Neural progenitor cell (in vitro differentiated cells): ENCODE measurements around the gene MYO1B. TPM values are rescaled to one million over a fixed set of nuclear protein-coding genes. Genes with fewer than 3 reads are reported as not detected.
A peak's percentile ranks its signal among the peaks of the same experiment; 100 is the strongest.

Source experiments
- DNase-seq: peaks from one replicate; pipeline ENCODE4 v3.0.0-alpha.2; 2016; ENCODE audit warnings: low spot score
- H2AFZ ChIP-seq: fragments of 200-600 bp; sonication (generic); replicated peaks from 2 replicates; pipeline ENCODE4 v1.6.1; 2016; ENCODE audit warnings: antibody characterized with exemption
- H3F3A ChIP-seq: fragments of 200-600 bp; sonication (generic); 2 replicates; pipeline ENCODE4 v1.6.1; 2016; ENCODE audit warnings: antibody characterized with exemption, low read depth
- H3K27ac ChIP-seq: fragments of 200-600 bp; sonication (generic); 2 replicates; pipeline ENCODE4 v1.5.1; 2016; ENCODE audit warnings: mild to moderate bottlenecking
- H3K27me3 ChIP-seq: fragments of 200-600 bp; sonication (generic); 2 replicates; pipeline ENCODE4 v1.6.1; 2016; ENCODE audit warnings: mild to moderate bottlenecking, moderate library complexity
- H3K36me3 ChIP-seq: fragments of 200-600 bp; sonication (generic); 2 replicates; pipeline ENCODE4 v1.5.1; 2016
- H3K4me1 ChIP-seq: fragments of 200-600 bp; sonication (generic); 2 replicates; pipeline ENCODE4 v1.6.1; 2016; ENCODE audit warnings: mixed run types
- H3K4me2 ChIP-seq: fragments of 200-600 bp; sonication (generic); 2 replicates; pipeline ENCODE4 v1.6.1; 2016
- H3K4me3 ChIP-seq: fragments of 200-600 bp; sonication (generic); 2 replicates; pipeline ENCODE4 v1.5.1; 2016
- H3K79me2 ChIP-seq: fragments of 200-600 bp; sonication (generic); 2 replicates; pipeline ENCODE4 v1.6.1; 2016; ENCODE audit warnings: low read depth
- H3K9ac ChIP-seq: fragments of 200-600 bp; sonication (generic); 2 replicates; pipeline ENCODE4 v1.6.1; 2016
- H3K9me3 ChIP-seq: fragments of 200-600 bp; sonication (generic); 2 replicates; pipeline ENCODE4 v1.5.1; 2016; ENCODE audit warnings: low read depth
- H4K20me1 ChIP-seq: fragments of 200-600 bp; sonication (generic); 2 replicates; pipeline ENCODE4 v1.6.1; 2016; ENCODE audit warnings: low read depth
- H3K27ac Mint-ChIP-seq: 3 replicates; pipeline ENCODE4 v1.8.0; 2021; ENCODE audit warnings: mixed read lengths
- H3K27me3 Mint-ChIP-seq: 2 replicates; pipeline ENCODE4 v1.8.0; 2022; ENCODE audit warnings: low read depth, mild to moderate bottlenecking, inconsistent platforms, moderate library complexity, mixed read lengths; ENCODE audit not compliant: insufficient read depth
- H3K36me3 Mint-ChIP-seq: 3 replicates; pipeline ENCODE4 v1.8.0; 2021; ENCODE audit warnings: mixed read lengths
- H3K4me1 Mint-ChIP-seq: 3 replicates; pipeline ENCODE4 v1.8.0; 2021; ENCODE audit warnings: mixed read lengths
- H3K4me3 Mint-ChIP-seq: 3 replicates; pipeline ENCODE4 v1.8.0; 2021; ENCODE audit warnings: mild to moderate bottlenecking, moderate library complexity, mixed read lengths
- H3K9me3 Mint-ChIP-seq: 3 replicates; pipeline ENCODE4 v1.8.0; 2020; ENCODE audit warnings: mixed read lengths
- EZH2 ChIP-seq: fragments of 200-600 bp; sonication (generic); IDR thresholded peaks from 2 replicates; pipeline ENCODE4 v1.6.1; 2017; ENCODE audit warnings: antibody characterized with exemption, mild to moderate bottlenecking, moderate library complexity
- EZH2phosphoT487 ChIP-seq: fragments of 200-600 bp; sonication (generic); IDR thresholded peaks from 2 replicates; pipeline ENCODE4 v1.6.1; 2017; ENCODE audit warnings: antibody characterized with exemption
- total RNA-seq: library from RNA; depleted of rRNA; stranded (reverse); fragments of >200 nt; gene quantifications from 2 replicates; pipeline ENCODE4 v1.2.3, GENCODE V29; 2015; ENCODE audit warnings: low replicate concordance
- TF ChIP-seq, protein P1 (sequence below): fragments of 200-600 bp; sonication (generic); IDR thresholded peaks from 2 replicates; pipeline ENCODE4 v1.5.1; 2017; ENCODE audit warnings: antibody characterized with exemption, mild to moderate bottlenecking

Gene MYO1B
- total RNA-seq, 1 donor from 2014 or later, result 88.0 TPM

- Histone ChIP-seq H3K4me1 (peaks cover 7% of the 10 kb centered on the region), H3K27ac (no peak overlapping the region), H3K79me2 (no peaks in the 10 kb centered on the region), H2AFZ (peak overlapping the region; percentile 86), H3K4me2 (no peak overlapping the region), H3K9me3 (no peaks in the 10 kb centered on the region), H3K4me3 (no peak overlapping the region), H3K36me3 (no peaks in the 10 kb centered on the region), H3K27me3 (no peaks in the 10 kb centered on the region), H3F3A (no peaks in the 10 kb centered on the region), H3K9ac (no peak overlapping the region), H4K20me1 (no peaks in the 10 kb centered on the region)
- no peaks in the 10 kb centered on the region for H3K27me3 Mint-ChIP-seq
- peak; percentile 19 for DNase-seq
- peak overlapping the region; percentile 6 for H3K27ac Mint-ChIP-seq
- H3K4me1 Mint-ChIP-seq, result peaks cover 9% of the 10 kb centered on the region
- no peaks in the 10 kb centered on the region for H3K36me3 Mint-ChIP-seq
- no peaks in the 10 kb centered on the region for H3K9me3 Mint-ChIP-seq
- no peak overlapping the region for H3K4me3 Mint-ChIP-seq
- no peak for TF ChIP-seq EZH2
- TF ChIP-seq, protein P1, sequence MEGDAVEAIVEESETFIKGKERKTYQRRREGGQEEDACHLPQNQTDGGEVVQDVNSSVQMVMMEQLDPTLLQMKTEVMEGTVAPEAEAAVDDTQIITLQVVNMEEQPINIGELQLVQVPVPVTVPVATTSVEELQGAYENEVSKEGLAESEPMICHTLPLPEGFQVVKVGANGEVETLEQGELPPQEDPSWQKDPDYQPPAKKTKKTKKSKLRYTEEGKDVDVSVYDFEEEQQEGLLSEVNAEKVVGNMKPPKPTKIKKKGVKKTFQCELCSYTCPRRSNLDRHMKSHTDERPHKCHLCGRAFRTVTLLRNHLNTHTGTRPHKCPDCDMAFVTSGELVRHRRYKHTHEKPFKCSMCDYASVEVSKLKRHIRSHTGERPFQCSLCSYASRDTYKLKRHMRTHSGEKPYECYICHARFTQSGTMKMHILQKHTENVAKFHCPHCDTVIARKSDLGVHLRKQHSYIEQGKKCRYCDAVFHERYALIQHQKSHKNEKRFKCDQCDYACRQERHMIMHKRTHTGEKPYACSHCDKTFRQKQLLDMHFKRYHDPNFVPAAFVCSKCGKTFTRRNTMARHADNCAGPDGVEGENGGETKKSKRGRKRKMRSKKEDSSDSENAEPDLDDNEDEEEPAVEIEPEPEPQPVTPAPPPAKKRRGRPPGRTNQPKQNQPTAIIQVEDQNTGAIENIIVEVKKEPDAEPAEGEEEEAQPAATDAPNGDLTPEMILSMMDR, result peak; percentile 55
Measured at GRCh38 chr2:191231995-191232394, 13.2 kb upstream of the MYO1B start.

- no peak for DNase-seq
- H3K36me3 Mint-ChIP-seq, result no peaks in the 10 kb centered on the region
- H3K9me3 Mint-ChIP-seq, result no peaks in the 10 kb centered on the region
- no peak overlapping the region for H2AFZ ChIP-seq
- no peaks in the 10 kb centered on the region for H3K27me3 Mint-ChIP-seq
- H3K27ac ChIP-seq, result no peak overlapping the region
- no peaks in the 10 kb centered on the region for H3K27me3 ChIP-seq
- H3K79me2 ChIP-seq, result no peaks in the 10 kb centered on the region
- H3K4me3 Mint-ChIP-seq, result no peak overlapping the region
- no peaks in the 10 kb centered on the region for H3K9me3 ChIP-seq
- TF ChIP-seq, protein P1, result no peak
- no peak overlapping the region for H3K27ac Mint-ChIP-seq
- H3F3A ChIP-seq, result no peaks in the 10 kb centered on the region
- no peak overlapping the region for H3K4me3 ChIP-seq
- H3K4me2 ChIP-seq, result no peak overlapping the region
- H3K36me3 ChIP-seq, result no peaks in the 10 kb centered on the region
- H3K9ac ChIP-seq, result no peak overlapping the region
- peaks cover 7% of the 10 kb centered on the region for H3K4me1 ChIP-seq
- no peaks in the 10 kb centered on the region for H4K20me1 ChIP-seq
- peaks cover 9% of the 10 kb centered on the region for H3K4me1 Mint-ChIP-seq
Measured at GRCh38 chr2:191233533-191233932, 11.7 kb upstream of the MYO1B start.

- DNase-seq, result no peak
- Histone ChIP-seq H3K79me2 (no peaks in the 10 kb centered on the region), H3K9ac (no peak overlapping the region), H3K4me3 (no peak overlapping the region), H3K9me3 (no peaks in the 10 kb centered on the region), H3K27ac (no peak overlapping the region), H3K27me3 (no peaks in the 10 kb centered on the region), H3F3A (no peaks in the 10 kb centered on the region), H3K4me2 (no peak overlapping the region), H2AFZ (no peak overlapping the region), H3K4me1 (peaks cover 7% of the 10 kb centered on the region), H4K20me1 (no peaks in the 10 kb centered on the region), H3K36me3 (no peaks in the 10 kb centered on the region)
- Mint-ChIP-seq H3K4me3 (no peak overlapping the region), H3K9me3 (no peaks in the 10 kb centered on the region), H3K27me3 (peaks cover 4% of the 10 kb centered on the region), H3K27ac (no peak overlapping the region), H3K36me3 (no peaks in the 10 kb centered on the region), H3K4me1 (peaks cover 7% of the 10 kb centered on the region)
- TF ChIP-seq, protein P1, result no peak
- no peak for TF ChIP-seq EZH2phosphoT487
- TF ChIP-seq EZH2, result no peak
Measured at GRCh38 chr2:191234376-191234775, 10.8 kb upstream of the MYO1B start.

GRCh38 chr2:191240871-191241270 lies 4.3 kb upstream of the MYO1B start:
- Mint-ChIP-seq H3K4me3 (no peak overlapping the region), H3K27ac (no peak overlapping the region), H3K36me3 (peaks cover 6% of the 10 kb centered on the region), H3K4me1 (no peaks in the 10 kb centered on the region), H3K27me3 (peaks cover 4% of the 10 kb centered on the region), H3K9me3 (no peaks in the 10 kb centered on the region)
- H2AFZ ChIP-seq, result no peak overlapping the region
- TF ChIP-seq, protein P1, result no peak
- no peak for TF ChIP-seq EZH2phosphoT487
- no peak for TF ChIP-seq EZH2
- peaks cover under 1% of the 10 kb centered on the region for H3K79me2 ChIP-seq
- H3K4me3 ChIP-seq, result no peak overlapping the region
- H3K4me2 ChIP-seq, result no peak overlapping the region
- no peak overlapping the region for H3K9ac ChIP-seq
- peaks cover 4% of the 10 kb centered on the region for H3K4me1 ChIP-seq
- DNase-seq, result no peak
- no peaks in the 10 kb centered on the region for H3K9me3 ChIP-seq
- peaks cover 6% of the 10 kb centered on the region for H3F3A ChIP-seq
- H4K20me1 ChIP-seq, result no peaks in the 10 kb centered on the region
- H3K36me3 ChIP-seq, result no peaks in the 10 kb centered on the region
- H3K27ac ChIP-seq, result no peak overlapping the region
- H3K27me3 ChIP-seq, result peaks cover 10% of the 10 kb centered on the region
